ENCODE measurements around the gene VWC2.

Gene VWC2

DNA sequence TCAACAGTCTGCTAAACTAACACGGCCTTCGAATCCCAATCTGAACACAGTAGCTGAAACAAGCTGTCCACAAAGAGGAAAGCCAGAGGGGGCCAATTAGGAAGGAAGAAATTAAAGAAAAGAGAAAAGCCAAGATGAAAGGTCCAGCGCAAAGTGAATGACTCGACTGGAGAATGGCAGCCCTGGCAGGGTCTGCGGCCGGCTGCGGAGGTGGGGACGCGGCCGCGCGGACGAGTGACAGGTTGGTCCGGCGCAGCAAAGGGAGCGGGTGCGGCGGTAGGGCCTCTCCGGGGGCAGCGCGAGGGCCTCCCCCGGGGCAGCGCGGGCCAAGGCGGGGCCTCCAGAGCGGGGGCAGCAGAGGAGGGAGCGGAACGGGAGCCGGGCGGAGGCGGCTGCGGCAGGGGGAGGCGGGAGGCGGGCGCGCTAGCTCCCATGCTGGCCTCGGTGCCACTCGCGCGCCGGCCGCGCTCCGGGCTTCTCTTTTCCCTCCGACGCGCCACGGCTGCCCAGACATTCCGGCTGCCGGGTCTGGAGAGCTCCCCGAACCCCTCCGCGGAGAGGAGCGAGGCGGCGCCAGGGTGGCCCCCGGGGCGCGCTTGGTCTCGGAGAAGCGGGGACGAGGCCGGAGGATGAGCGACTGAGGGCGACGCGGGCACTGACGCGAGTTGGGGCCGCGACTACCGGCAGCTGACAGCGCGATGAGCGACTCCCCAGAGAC lies at the start of gene VWC2:
TSS of gene VWC2 (plus strand) at position 421 of the 718 bp plus-strand sequence. CDS start 1,798 bp downstream, outside the sequence.
- no peak for DNase-seq

DNA sequence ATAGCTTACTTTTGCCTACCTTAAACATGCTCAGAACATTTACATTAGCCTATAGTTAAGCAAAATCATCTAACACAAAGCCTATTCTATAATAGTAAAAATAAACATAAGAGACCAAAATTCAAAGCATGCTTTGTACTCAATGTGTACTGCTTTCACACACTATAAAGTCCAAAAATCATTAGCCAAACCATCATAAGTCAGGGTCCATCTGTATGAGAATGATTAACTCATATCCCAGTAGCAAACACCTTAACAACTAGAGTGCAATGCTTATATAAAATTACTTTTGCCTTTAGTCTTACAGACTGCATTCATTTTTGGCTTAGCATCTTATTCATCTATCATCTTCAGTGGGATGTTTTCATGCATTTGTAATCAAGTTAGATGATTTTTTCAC lies 49.4 kb upstream of the VWC2 start:
- no peak for DNase-seq

DNA sequence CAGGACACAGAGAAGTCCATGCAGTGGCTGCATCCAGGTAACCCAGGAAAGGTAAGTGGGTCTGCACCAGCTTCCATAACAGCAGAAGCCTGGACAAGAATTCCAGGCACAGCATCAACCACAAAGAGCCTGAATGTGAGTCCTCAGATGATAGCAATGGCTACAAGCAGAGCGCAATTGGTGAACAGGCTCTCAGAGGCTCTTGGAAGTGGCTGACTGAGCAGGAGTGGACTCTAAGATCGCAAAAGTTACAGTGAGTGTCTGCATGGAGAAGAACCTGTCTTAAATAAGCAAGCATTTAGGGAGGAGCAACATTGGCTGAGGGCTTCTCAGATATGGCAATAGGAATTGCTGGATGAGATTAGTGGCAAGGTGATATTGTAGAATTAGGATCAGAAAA lies 41.6 kb upstream of the VWC2 start:
- no peak for DNase-seq

DNA sequence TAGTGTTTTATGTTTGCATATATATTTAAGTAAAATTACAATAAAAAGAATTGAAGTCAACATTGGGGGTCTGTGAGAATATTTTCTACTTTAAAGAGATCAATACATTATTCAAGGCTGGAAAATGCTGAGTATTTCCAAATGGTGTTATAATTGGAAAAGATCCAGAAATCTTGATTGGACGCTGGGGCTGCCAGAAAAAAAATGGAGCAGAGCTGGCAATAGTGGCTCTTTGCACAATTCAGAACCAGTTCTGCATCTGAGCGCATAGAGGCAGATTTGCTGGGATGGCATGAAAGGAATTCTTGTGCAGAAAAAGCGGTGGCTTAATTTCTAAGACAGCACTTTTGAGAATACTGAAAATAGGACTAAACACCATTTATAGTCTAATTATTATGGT lies 10.8 kb upstream of the VWC2 start:
- DNase-seq, result no peak

DNA sequence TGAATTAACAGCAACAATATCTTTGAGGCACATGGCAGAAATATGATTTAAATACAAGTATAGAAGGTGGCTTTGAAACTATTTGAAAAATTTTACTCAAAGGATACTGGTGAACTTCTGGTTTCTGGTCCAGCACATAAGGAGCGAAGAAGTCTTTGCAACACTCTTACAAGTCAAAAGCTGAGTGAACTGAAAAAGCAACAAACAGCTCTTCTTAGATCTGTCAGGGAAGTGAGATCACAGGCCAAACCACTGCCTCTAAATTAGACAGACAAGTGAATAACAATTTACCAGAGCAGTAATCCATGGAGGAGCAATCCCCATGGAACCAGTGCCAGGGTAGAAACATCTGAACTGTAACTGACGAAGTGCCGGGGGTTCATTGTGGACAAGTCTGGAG lies 9.6 kb upstream of the VWC2 start:
- no peak for DNase-seq

DNA sequence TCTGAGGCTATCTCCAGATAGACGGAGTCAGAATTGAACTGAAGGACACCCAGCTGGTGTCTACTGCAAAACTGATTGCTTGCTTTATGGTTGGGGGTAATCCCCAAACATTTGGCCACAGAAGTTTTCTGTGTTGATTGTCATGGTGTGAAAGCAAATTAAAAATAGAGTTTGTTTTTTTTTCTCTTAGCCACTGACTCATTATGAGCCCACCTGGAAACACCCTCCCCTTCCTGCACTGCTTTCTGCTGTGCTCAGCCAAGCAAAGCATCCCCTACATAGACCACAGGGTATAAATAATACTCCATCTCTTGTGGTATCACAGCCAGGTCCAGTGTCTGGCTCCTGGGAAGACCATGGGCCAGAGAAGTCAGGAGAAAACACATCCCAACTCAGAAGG lies 6.5 kb upstream of the VWC2 start:
- no peak for DNase-seq

DNA sequence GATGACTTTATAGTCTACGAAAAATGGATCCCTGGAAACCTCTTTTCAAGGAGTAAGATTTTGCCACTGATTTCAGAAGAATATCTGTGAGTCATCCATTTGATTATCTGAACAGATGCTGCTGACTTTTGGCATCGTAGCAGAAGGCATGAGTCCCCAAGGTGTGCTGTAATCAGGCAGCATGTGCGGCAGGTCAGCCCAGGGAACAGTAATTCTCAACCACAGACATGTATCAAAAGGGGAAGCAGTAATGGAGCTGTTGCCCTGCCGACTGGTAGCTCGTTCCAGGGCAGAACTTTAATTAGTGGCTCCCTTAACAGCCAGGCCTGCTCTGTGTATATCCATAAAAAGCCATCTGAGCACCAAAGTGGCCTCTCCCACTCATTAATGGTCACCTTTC lies 5.7 kb upstream of the VWC2 start:
- DNase-seq, result no peak

DNA sequence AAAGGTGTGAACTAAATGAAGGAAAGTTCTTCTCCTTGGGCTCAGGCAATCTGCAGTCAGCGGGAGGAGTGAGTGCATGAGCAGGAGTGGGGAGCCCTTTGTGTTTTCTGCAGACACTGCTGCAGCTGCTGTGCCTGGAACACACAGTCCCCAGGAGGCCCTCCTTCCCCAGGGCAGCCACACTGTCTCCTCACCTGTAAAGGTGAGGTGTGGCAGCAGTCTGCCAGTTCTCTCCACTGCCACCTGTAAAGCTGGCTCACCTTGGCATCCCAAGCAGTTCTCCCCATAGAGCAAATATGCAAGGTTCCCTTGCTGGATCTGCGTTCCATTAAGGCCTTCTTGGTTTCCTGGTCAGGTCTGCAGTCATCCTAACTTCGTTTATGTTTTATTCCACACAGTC lies 5.2 kb upstream of the VWC2 start:
- DNase-seq, result no peak

DNA sequence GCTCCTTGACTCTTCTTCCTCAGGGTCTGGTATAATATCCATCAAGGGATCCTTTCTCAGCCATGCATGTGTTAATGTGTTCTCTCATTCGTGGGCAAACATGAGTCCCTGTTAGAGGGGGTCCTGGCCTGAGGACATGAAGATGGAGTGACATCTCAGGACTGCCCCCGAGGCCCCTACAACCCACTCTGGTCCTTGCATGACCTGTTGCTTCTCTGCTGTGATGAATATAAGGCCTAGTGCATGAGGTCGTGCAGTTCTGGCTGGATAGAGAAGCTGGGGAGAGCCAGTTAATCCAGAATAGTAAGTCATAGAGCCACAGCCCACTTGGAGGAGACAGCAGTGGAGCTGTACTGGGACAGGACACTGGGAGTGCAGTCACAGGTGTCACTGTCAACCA lies 4.6 kb upstream of the VWC2 start:
- DNase-seq, result no peak

DNA sequence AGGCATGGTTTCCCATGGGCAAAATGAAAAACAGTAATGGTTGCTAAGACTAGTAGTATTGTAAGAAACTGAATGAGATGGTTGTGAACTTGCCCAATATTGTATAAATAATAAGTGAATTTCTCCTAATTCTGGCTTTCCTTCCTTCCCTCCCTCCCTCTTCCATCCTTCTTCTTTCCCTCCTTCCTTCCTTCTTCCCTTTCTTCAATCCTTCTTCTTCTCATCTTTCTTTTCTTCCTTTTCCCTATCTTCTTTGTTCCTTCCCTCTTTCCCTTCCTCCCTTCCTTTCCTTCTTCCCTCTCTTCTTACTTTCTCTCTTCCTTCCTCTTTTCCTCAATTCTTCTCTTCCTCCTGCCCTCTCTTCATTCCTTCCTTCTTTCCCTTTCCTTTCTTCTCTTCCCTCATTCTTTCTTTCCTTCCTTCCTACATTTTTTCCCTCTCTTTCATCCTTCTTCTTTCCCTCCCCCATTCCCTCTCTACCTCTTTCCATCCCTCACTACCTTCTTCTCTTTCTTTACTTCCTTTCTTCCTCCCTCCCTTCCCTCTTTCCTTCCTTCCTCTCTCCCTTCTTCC lies 4.1 kb upstream of the VWC2 start:
- DNase-seq, result no peak

DNA sequence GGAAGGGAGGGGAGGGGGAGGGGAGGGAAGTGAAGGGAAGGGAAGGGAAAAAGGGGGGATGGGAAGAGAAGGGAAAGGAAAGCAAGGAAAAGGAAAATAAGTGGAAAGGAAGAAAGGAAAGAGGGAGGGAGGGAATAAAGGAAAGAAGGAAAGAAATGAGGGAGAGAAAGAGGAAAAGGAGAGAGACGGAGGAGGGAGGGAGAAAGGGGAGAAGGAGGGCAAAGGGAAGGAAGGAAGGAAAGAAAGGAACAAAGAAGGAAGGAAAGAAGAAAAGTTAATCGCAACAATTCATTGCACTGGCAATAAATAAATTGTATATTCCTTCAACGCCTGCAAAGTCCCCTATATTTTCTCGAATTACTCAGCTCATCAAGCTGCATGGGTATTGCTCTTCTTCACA lies 2.6 kb upstream of the VWC2 start:
- no peak for DNase-seq

DNA sequence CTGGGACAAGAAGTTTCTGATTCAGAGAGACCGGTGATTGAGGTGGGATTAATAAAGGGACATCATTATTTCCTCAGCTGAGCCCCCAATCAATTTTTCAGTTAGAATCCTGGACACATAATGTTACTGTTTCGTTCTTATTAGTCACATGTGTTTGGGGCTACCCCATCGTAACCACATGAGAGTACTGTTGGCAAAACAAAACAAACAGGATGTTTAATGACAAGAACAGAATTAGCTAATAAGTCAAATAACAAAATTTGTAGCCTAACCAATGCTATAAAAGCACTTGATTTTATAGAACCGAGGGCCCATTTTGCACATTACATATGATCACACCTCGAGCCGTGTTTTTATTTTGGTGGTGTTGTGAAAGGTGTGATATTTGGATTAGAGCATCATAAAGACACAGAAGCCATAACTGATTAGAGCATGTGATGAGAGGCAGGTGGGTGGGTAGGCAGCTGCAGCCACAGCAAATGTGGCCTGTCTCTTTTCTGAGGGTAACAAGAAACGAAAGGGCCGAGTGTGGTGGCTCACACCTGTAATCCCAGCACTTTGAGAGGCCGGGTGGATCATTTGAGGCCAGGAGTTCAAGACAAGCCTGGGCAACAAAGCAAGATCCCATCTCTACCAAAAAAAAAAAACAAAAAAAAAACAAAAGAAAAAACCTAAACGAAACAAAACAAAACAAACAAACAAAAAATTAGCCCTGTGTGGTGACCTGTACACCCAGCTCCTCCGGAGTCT lies 1.8 kb upstream of the VWC2 start:
- no peak for DNase-seq

DNA sequence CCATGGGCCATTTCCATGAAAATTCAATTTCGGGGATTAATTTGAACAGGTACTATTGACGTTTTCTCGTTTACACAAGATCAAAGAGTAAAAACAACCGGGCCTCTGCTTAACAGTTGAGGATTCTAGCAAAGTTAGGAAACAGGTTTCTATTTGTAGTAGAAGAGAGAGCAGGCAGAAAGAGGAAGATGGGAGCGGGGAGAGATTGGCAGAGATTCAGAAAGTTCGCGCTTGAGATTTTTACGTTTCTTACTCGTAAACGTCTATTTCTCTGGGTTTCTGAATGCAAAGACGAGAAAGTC lies 571 bp upstream of the VWC2 start:
- no peak for DNase-seq

DNA sequence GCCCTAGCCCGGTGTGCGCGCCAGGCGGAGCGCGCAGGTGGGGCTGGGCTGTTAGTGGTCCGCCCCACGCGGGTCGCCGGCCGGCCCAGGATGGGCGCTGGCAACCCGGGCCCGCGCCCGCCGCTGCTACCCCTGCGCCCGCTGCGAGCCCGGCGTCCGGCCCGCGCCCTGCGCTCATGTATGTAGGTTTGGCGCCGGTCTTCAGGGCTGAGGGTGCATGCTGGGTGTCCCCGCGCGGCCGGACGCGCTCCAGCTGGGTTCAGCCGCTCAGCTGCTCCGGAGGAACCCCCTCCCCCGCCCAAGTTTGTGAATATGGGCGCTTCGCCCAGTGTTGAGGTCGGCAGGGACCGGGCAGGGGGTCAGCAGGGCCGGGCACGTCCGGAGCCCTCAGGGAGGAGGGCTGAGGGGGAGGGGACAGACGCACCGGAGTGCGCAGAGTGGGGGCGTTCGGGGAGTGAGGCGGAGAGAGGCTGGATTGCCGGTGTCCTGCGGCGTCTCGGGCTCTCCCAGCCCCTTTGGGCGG lies 559 bp downstream of the VWC2 start:
- no peak for DNase-seq

DNA sequence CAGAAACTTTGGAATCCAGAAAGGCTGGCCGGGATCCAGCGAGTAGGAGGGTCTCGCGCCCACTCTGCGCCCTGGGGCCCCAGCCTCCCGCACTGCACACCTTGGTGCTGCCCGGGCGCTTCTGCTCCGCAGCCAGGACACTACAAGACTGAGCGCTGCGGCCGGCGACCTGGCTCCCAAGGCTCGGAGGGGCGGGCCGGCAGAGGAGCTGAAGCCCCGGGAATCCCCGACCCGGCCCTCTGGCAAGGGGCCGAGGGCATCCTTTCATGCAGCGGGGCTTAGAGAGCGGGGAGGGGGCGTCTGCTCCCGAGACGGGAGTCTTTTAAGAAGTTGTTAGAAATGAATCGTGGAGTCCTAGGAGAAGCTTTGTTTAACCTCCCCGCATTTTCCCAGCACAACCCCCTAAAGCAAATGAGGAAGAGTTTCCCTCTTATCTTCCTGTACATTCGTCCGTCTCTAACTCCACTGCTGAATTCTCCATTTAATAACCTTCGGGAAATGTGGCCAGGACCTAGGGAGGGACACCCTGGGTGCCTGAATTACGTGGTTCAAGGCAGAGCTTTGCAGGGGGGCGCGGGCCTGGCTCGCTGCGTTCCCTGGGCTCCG lies 1.1 kb downstream of the VWC2 start:
- DNase-seq, result no peak

DNA sequence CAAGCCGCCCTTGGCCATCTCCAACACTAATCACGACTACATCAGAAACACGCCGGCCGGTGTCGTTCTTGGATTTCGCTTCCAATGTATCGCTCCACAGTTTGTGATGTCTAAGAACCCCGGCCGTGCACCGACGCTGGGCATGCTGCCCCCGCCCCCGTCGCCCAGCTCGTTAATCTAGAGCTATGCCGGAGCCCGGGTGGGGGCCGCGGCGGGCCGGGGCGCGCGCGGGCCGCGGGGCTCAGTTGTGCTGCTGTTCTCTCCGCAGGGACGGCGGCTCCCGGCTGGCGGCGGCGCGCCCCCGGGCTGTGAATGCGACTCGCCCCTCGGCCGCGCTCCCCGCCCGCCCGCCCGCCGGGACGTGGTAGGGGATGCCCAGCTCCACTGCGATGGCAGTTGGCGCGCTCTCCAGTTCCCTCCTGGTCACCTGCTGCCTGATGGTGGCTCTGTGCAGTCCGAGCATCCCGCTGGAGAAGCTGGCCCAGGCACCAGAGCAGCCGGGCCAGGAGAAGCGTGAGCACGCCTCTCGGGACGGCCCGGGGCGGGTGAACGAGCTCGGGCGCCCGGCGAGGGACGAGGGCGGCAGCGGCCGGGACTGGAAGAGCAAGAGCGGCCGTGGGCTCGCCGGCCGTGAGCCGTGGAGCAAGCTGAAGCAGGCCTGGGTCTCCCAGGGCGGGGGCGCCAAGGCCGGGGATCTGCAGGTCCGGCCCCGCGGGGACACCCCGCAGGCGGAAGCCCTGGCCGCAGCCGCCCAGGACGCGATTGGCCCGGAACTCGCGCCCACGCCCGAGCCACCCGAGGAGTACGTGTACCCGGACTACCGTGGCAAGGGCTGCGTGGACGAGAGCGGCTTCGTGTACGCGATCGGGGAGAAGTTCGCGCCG lies 1.9 kb downstream of the VWC2 start:
- DNase-seq, result no peak

DNA sequence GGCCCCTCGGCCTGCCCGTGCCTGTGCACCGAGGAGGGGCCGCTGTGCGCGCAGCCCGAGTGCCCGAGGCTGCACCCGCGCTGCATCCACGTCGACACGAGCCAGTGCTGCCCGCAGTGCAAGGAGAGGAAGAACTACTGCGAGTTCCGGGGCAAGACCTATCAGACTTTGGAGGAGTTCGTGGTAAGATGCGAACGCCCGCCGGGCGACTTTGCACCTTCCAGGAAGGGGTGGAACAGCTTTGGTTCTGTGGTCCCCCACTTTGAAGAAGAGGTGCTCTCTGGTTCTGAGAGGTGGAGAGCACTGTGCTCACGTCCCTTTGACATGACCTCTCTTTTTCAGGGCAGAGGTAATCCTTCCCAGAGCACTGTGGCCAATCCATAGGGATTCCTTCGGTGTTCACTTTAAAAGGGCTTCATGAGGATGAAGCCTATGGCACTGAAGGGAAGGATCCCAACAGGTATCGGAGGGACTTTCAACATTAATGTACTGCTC lies 2.6 kb downstream of the VWC2 start:
- no peak for DNase-seq

DNA sequence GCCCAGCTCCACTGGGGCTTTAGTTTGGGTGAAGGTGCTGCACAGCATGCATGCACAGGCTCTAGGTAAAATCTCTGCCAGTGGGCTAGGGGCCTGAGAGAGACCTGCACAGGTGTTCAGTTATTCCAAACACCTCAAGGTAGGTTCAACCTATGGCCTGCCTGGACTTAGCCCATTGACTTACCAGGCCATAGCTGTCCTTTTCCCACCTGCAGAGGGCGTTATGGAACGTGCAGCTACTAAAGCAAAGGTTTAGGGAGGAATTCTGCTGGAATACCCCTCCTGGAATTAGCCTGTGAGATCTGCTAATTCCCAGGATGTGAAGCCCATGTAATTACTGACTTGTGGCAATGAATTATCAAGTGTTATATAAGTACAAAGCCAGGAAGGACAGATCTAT lies 3.6 kb downstream of the VWC2 start:
- DNase-seq, result no peak

DNA sequence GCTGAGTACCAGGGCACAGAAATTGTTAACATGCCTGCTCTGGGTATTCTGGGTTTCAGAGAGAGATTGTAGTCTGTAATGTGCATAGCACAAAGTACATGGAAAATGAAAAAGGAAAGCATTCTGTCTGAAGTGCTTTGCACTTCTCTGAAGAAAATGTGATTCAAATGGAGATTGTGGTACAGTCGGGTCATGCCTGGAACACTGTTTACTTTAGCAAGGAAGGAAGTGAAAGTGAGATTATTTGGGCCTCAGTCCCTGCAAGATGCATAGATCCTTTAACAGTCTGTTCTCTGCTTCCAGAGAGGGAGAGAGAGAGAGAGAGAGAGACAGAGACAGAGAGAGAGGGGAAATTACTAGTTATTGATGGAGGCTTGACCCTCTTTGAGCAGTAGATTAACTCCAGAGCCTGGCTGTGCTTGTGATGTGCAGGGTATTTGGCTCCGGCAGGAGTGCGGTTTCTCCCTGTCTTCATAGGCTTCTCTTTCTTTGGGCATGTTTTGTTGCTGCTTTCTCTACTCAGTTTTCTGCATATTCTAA lies 5.4 kb downstream of the VWC2 start:
- no peak for DNase-seq

DNA sequence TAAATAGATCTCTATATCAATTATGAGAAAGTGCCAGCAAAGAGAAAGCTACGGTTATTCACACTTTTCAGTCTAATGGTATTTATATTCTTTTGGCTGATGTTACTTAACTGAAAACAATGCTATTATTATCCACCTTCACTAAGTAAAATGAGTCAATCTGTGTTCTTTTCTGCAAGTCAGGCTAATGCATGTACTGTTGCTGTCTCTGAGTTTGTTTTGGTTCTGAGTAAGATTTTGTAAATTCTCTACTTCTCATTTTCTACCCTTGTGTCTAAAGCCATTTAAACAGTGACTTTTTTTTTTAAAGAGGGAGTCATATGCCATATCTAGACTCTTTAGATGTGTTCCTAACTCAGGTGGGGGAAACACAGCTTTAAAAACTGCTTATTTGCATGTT lies 7.5 kb downstream of the VWC2 start:
- DNase-seq, result no peak

DNA sequence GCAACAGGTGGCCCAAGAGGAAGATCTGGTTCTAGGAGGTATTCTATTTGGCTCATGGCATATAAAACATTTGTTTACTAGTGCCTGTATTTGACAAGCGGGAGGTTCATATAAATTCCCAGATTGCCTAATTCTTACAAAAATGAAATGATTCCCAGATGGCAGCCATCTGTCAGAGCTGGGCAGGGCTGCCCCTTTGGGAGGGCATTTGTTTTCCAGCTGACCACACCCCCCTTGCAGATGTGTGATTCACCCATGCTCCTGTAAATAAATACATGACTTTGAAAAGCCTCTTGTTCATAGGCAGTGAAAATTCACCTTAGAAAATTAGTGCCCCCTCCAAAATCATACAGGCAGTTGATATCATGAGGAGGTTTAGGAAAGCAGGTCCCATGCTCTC lies 8.6 kb downstream of the VWC2 start:
- DNase-seq, result no peak

DNA sequence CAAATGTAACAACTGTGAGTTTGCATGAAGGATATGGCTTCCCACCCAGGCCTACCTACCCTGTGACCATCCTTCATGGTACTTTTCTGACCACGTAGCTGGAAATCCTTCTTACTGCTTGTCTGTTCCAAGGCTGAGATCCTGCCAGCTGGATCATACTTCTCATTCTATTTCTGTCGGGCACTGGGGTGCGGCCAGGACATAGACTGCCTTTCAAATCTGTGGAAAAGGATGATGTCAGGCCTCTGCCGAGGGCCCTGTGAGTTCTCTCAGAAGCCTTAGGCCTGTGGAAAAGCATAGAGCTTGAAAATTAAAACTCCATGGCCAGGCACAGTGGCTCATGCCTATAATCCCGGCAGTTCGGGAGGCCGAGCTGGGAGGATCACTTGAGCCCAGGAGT lies 10.0 kb downstream of the VWC2 start:
- no peak for DNase-seq

Data from CD4-positive, alpha-beta T cell treated with Interleukin-21 for 1 hour (primary cell).